HFF-Myc (cell line): ENCODE measurements around the gene TRABD2B.

Source experiments
- DNase-seq: peaks from one replicate; pipeline ENCODE4 v3.0.0-alpha.2; 2011; ENCODE audit warnings: low read depth; ENCODE audit errors: extremely low read depth
- H3K4me3 ChIP-seq: replicated peaks from 2 replicates; pipeline ENCODE4 v1.5.1; 2011; ENCODE audit warnings: low read depth, mild to moderate bottlenecking, control low read depth, low read length
- CTCF ChIP-seq: IDR thresholded peaks from 2 replicates; pipeline ENCODE4 v1.5.1; 2012; ENCODE audit warnings: mild to moderate bottlenecking, low read depth, low read length, control low read depth; ENCODE audit errors: missing control alignments

The TRABD2B gene

GRCh38 chr1:47859092-47859743 lies 138.0 kb downstream of the TRABD2B start:
- DNase-seq = no peak
- H3K4me3 ChIP-seq = no peak overlapping the region
- TF ChIP-seq CTCF = no peak

GRCh38 chr1:47856996-47857395 lies 140.2 kb downstream of the TRABD2B start:
- no peak overlapping the region for H3K4me3 ChIP-seq
- DNase-seq = no peak
- TF ChIP-seq CTCF = no peak

GRCh38 chr1:47855230-47855629 lies 142.0 kb downstream of the TRABD2B start:
- no peak for DNase-seq
- H3K4me3 ChIP-seq = no peak overlapping the region
- TF ChIP-seq CTCF = no peak

GRCh38 chr1:47854552-47855144 lies 142.5 kb downstream of the TRABD2B start:
- no peak for DNase-seq
- TF ChIP-seq CTCF = no peak
- no peak overlapping the region for H3K4me3 ChIP-seq

GRCh38 chr1:47853852-47854251 lies 143.3 kb downstream of the TRABD2B start:
- no peak overlapping the region for H3K4me3 ChIP-seq
- no peak for TF ChIP-seq CTCF
- DNase-seq = no peak

GRCh38 chr1:47853059-47853458 lies 144.1 kb downstream of the TRABD2B start:
- no peak for TF ChIP-seq CTCF
- DNase-seq = no peak
- no peak overlapping the region for H3K4me3 ChIP-seq
